ENCODE measurements around the gene TRIP6. TPM values are rescaled to one million over a fixed set of nuclear protein-coding genes. Genes with fewer than 3 reads are reported as not detected.

The TRIP6 gene
- total RNA-seq, 1 donor from 2014 or later, result 99.9 TPM

DNA sequence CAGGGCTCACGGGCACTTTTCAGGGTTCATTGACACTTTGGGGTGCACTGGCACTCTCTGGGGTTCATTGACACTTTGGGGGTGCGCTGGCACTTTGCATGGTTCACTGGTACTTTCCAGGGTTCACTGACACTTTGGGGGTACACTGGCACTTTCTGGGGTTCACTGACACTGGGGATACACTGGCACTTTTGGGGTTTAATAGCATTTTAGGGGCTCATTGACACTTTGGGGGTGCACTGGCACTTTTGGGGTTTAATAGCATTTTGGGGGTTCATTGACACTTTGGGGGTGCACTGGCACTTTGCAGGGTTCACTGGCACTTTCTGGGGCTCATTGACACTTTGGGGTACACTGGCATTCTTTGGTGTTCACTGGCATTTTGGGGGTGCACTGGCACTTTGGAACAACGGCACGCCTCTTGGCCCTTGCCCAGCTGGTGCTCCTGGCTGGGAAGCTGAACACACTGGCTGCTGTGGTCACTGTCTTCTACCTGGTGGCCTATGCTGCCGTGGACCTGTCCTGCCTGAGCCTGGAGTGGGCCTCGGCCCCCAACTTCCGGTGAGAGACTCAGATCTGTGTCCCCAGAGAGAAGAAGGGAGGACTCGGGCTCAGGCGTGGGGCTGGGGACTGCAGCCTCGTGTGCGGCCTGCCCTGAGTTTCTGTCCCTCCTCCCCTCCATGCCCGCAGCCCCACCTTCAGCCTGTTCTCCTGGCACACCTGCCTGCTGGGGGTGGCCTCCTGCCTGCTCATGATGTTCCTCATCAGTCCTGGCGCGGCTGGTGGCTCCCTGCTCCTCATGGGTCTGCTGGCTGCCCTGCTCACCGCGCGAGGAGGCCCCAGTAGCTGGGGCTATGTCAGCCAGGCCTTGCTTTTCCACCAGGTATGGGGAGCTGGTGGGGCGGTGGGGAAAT lies 6.2 kb upstream of the TRIP6 start:
- H3K36me3 Mint-ChIP-seq (ENCODE audit: low read depth, unreplicated experiment), result peaks cover 26% of the 10 kb centered on the region
- DNase-seq (ENCODE audit: low read depth), result no peak
- Histone ChIP-seq H3K27me3 (ENCODE audit: insufficient read depth, low read length) (no peaks in the 10 kb centered on the region), H3K9ac (ENCODE audit: low read length) (no peak overlapping the region), H4K20me1 (ENCODE audit: insufficient read depth, low read length) (peaks cover 9% of the 10 kb centered on the region), H3K79me2 (ENCODE audit: insufficient read depth, low read length) (no peaks in the 10 kb centered on the region), H3K4me2 (ENCODE audit: low read length) (no peak overlapping the region), H3K27ac (ENCODE audit: low read depth, low read length) (no peak overlapping the region), H2AFZ (ENCODE audit: low read depth, low read length) (no peak overlapping the region), H3K9me3 (ENCODE audit: insufficient read depth, low read depth, low read length) (no peaks in the 10 kb centered on the region), H3K36me3 (ENCODE audit: insufficient read depth, low read length) (peaks cover 5% of the 10 kb centered on the region), H3K4me1 (ENCODE audit: insufficient read depth, low read length) (peaks cover 13% of the 10 kb centered on the region), H3K4me3 (ENCODE audit: insufficient read depth, low read depth, low read length) (no peak overlapping the region)
- FAIRE-seq, result no peak
- H3K27ac Mint-ChIP-seq (ENCODE audit: unreplicated experiment), result no peak overlapping the region
- no peaks in the 10 kb centered on the region for H3K9me3 Mint-ChIP-seq (ENCODE audit: unreplicated experiment)
- H3K4me3 Mint-ChIP-seq (ENCODE audit: unreplicated experiment), result no peak overlapping the region
- H3K27me3 Mint-ChIP-seq (ENCODE audit: low read depth, unreplicated experiment), result no peaks in the 10 kb centered on the region
- peaks cover 6% of the 10 kb centered on the region for H3K4me1 Mint-ChIP-seq (ENCODE audit: low read depth, unreplicated experiment)
- TF ChIP-seq CTCF (IDR thresholded peaks at IDR 0.05; ENCODE audit: insufficient read depth, low read depth, low read length), result no peak

DNA sequence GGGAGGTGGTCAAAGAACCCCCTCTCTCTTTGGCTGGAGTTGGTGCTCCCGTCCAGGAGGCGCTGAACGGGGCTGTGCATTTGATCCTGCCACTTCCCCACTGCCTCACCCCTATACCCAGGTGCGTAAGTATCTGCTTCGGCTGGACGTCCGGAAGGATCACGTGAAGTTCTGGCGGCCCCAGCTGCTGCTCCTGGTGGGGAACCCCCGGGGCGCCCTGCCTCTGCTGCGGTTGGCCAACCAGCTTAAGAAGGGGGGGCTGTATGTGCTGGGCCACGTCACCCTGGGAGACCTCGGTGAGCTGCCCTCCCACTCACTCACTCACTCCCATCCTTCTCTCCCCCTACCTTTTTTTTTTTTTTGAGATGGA lies 5.6 kb upstream of the TRIP6 start:
- TF ChIP-seq EZH2 (IDR thresholded peaks at IDR 0.05; ENCODE audit: insufficient read depth, low read length), result no peak
- TF ChIP-seq CTCF (IDR thresholded peaks at IDR 0.05; ENCODE audit: insufficient read depth, low read depth, low read length), result no peak
- H3K36me3 ChIP-seq (ENCODE audit: insufficient read depth, low read length), result peaks cover 5% of the 10 kb centered on the region
- no peaks in the 10 kb centered on the region for H3K27me3 ChIP-seq (ENCODE audit: insufficient read depth, low read length)
- no peak overlapping the region for H2AFZ ChIP-seq (ENCODE audit: low read depth, low read length)
- no peak overlapping the region for H3K4me3 Mint-ChIP-seq (ENCODE audit: unreplicated experiment)
- H3K9me3 ChIP-seq (ENCODE audit: insufficient read depth, low read depth, low read length), result no peaks in the 10 kb centered on the region
- peaks cover 6% of the 10 kb centered on the region for H3K4me1 Mint-ChIP-seq (ENCODE audit: low read depth, unreplicated experiment)
- no peak overlapping the region for H3K27ac ChIP-seq (ENCODE audit: low read depth, low read length)
- peaks cover 19% of the 10 kb centered on the region for H3K4me1 ChIP-seq (ENCODE audit: insufficient read depth, low read length)
- no peaks in the 10 kb centered on the region for H3K9me3 Mint-ChIP-seq (ENCODE audit: unreplicated experiment)
- peaks cover 9% of the 10 kb centered on the region for H4K20me1 ChIP-seq (ENCODE audit: insufficient read depth, low read length)
- no peak overlapping the region for H3K4me3 ChIP-seq (ENCODE audit: insufficient read depth, low read depth, low read length)
- peaks cover 2% of the 10 kb centered on the region for H3K79me2 ChIP-seq (ENCODE audit: insufficient read depth, low read length)
- H3K4me2 ChIP-seq (ENCODE audit: low read length), result no peak overlapping the region
- H3K36me3 Mint-ChIP-seq (ENCODE audit: low read depth, unreplicated experiment), result peaks cover 26% of the 10 kb centered on the region
- H3K27ac Mint-ChIP-seq (ENCODE audit: unreplicated experiment), result no peak overlapping the region
- H3K27me3 Mint-ChIP-seq (ENCODE audit: low read depth, unreplicated experiment), result no peaks in the 10 kb centered on the region
- no peak for DNase-seq (ENCODE audit: low read depth)
- H3K9ac ChIP-seq (ENCODE audit: low read length), result no peak overlapping the region
- FAIRE-seq, result no peak

- H3K4me3 Mint-ChIP-seq (ENCODE audit: unreplicated experiment), result no peak overlapping the region
- Histone ChIP-seq H3K27me3 (ENCODE audit: insufficient read depth, low read length) (no peaks in the 10 kb centered on the region), H3K4me1 (ENCODE audit: insufficient read depth, low read length) (peaks cover 28% of the 10 kb centered on the region), H2AFZ (ENCODE audit: low read depth, low read length) (no peak overlapping the region), H3K9me3 (ENCODE audit: insufficient read depth, low read depth, low read length) (no peaks in the 10 kb centered on the region), H3K36me3 (ENCODE audit: insufficient read depth, low read length) (peaks cover 5% of the 10 kb centered on the region), H3K4me3 (ENCODE audit: insufficient read depth, low read depth, low read length) (no peak overlapping the region), H3K9ac (ENCODE audit: low read length) (peak overlapping the region; percentile 20), H3K79me2 (ENCODE audit: insufficient read depth, low read length) (peaks cover 19% of the 10 kb centered on the region), H3K27ac (ENCODE audit: low read depth, low read length) (no peak overlapping the region), H4K20me1 (ENCODE audit: insufficient read depth, low read length) (peaks cover 9% of the 10 kb centered on the region), H3K4me2 (ENCODE audit: low read length) (peak overlapping the region; percentile 42)
- H3K27ac Mint-ChIP-seq (ENCODE audit: unreplicated experiment), result no peak overlapping the region
- no peaks in the 10 kb centered on the region for H3K27me3 Mint-ChIP-seq (ENCODE audit: low read depth, unreplicated experiment)
- peaks cover 28% of the 10 kb centered on the region for H3K36me3 Mint-ChIP-seq (ENCODE audit: low read depth, unreplicated experiment)
- no peaks in the 10 kb centered on the region for H3K9me3 Mint-ChIP-seq (ENCODE audit: unreplicated experiment)
- TF ChIP-seq EZH2 (IDR thresholded peaks at IDR 0.05; ENCODE audit: insufficient read depth, low read length), result no peak
- no peak for TF ChIP-seq CTCF (IDR thresholded peaks at IDR 0.05; ENCODE audit: insufficient read depth, low read depth, low read length)
- H3K4me1 Mint-ChIP-seq (ENCODE audit: low read depth, unreplicated experiment), result peaks cover 2% of the 10 kb centered on the region
- FAIRE-seq (no peak), DNase-seq (ENCODE audit: low read depth) (peak; percentile 63)
Measured at GRCh38 chr7:100863406-100863950, 3.7 kb upstream of the TRIP6 start.

Measured in astrocyte (in vitro differentiated cells and primary cell).